ENCODE data around the gene GPR173. TPM values are rescaled to one million over a fixed set of nuclear protein-coding genes. Genes with fewer than 3 reads are reported as not detected.

Gene GPR173, protein sequence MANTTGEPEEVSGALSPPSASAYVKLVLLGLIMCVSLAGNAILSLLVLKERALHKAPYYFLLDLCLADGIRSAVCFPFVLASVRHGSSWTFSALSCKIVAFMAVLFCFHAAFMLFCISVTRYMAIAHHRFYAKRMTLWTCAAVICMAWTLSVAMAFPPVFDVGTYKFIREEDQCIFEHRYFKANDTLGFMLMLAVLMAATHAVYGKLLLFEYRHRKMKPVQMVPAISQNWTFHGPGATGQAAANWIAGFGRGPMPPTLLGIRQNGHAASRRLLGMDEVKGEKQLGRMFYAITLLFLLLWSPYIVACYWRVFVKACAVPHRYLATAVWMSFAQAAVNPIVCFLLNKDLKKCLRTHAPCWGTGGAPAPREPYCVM
- 3.4 and 3.6 TPM in 2 replicates for total RNA-seq (2014; rRNA removed; shearing (Covaris generic))

- Histone ChIP-seq H3K27me3 (ENCODE audit: control insufficient read depth, insufficient read depth, low read length) (no peaks in the 10 kb centered on the region), H3K4me3 (ENCODE audit: insufficient read depth, low read depth, low read length) (peak within 1 kb of the TSS; percentile 55), H3K36me3 (replicated peaks; ENCODE audit: control insufficient read depth, insufficient read depth, low read length) (no peaks in the 10 kb centered on the region)
- DNase-seq, result peak; percentile 78
These were observed at the start of gene GPR173 for GRCh38 chrX:53048169-53049126. GPR173 (plus strand) TSS chrX:53048789; CDS start chrX:53076622, 27,833 bp downstream.

- Histone ChIP-seq H3K4me3 (ENCODE audit: insufficient read depth, low read depth, low read length) (peak overlapping the region; percentile 22; the same call in 1 of the 2 replicates), H3K27me3 (ENCODE audit: control insufficient read depth, insufficient read depth, low read length) (no peaks in the 10 kb centered on the region)
- DNase-seq, result no peak
These were observed 48.0 kb upstream of the GPR173 start for GRCh38 chrX:53000447-53001135.

GRCh38 chrX:53001958-53002357 is 46.6 kb upstream of the GPR173 start:
- no peaks in the 10 kb centered on the region for H3K27me3 ChIP-seq (ENCODE audit: control insufficient read depth, insufficient read depth, low read length)
- H3K36me3 ChIP-seq (replicated peaks; ENCODE audit: control insufficient read depth, insufficient read depth, low read length), result no peaks in the 10 kb centered on the region
- H3K4me3 ChIP-seq (ENCODE audit: insufficient read depth, low read depth, low read length), result no peak overlapping the region
- no peak for DNase-seq

More at GRCh38 chrX:53000447-53001135, 48.0 kb upstream of the GPR173 start:
- no peaks in the 10 kb centered on the region for H3K36me3 ChIP-seq (replicated peaks; ENCODE audit: control insufficient read depth, insufficient read depth, low read length)

- Histone ChIP-seq H3K4me3 (ENCODE audit: insufficient read depth, low read depth, low read length) (no peak overlapping the region), H3K36me3 (replicated peaks; ENCODE audit: control insufficient read depth, insufficient read depth, low read length) (no peaks in the 10 kb centered on the region), H3K27me3 (ENCODE audit: control insufficient read depth, insufficient read depth, low read length) (no peaks in the 10 kb centered on the region)
- no peak for DNase-seq
These were observed 45.5 kb upstream of the GPR173 start for GRCh38 chrX:53003111-53003510.

DNA sequence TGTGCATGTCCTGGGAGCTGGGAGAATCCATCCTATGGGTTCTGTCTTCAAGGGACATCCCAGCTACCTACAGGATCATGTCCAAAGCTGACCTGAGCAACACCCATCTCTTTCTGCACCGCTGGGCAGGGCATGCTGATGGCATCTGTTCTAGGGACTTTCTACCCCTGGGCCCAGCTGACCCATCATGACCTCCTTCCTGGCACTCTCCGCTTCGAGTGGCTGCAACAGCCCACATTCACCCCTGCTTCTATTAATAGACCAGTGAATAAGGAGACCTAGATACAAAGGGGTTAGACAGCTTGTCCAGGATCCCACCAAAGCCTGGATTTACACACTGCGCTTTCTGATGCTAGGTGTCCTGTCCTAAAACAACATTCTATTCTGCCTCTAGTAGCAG is 44.6 kb upstream of the GPR173 start:
- no peaks in the 10 kb centered on the region for H3K36me3 ChIP-seq (replicated peaks; ENCODE audit: control insufficient read depth, insufficient read depth, low read length)
- no peak overlapping the region for H3K4me3 ChIP-seq (ENCODE audit: insufficient read depth, low read depth, low read length)
- no peak for DNase-seq
- H3K27me3 ChIP-seq (ENCODE audit: control insufficient read depth, insufficient read depth, low read length), result no peaks in the 10 kb centered on the region

DNA sequence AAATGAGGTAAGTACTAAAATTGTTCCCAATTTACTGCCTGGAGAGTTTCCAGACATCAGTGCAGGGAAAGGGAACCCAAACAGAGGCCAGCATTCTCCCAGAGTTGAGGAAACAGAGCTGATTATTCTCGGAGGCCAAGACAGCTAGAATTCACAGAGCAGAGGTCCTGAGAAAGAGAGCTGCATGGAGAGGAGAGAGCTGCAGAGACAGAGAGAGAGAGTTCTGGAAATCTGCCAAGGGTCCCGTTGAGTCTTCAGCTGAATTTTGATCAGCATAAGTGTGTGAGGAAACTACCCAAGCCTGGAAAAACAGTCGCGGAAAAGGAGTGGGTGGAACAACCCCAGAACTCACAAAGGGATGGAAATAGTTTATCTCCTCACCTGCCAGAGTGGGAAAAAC is 43.8 kb upstream of the GPR173 start:
- DNase-seq, result no peak
- Histone ChIP-seq H3K36me3 (replicated peaks; ENCODE audit: control insufficient read depth, insufficient read depth, low read length) (no peaks in the 10 kb centered on the region), H3K27me3 (ENCODE audit: control insufficient read depth, insufficient read depth, low read length) (no peaks in the 10 kb centered on the region), H3K4me3 (ENCODE audit: insufficient read depth, low read depth, low read length) (no peak overlapping the region)

- H3K4me3 ChIP-seq (ENCODE audit: insufficient read depth, low read depth, low read length), result no peak overlapping the region
- DNase-seq, result no peak
- no peaks in the 10 kb centered on the region for H3K27me3 ChIP-seq (ENCODE audit: control insufficient read depth, insufficient read depth, low read length)
- H3K36me3 ChIP-seq (replicated peaks; ENCODE audit: control insufficient read depth, insufficient read depth, low read length), result no peaks in the 10 kb centered on the region
These were observed 43.3 kb upstream of the GPR173 start for GRCh38 chrX:53005327-53005726.

GRCh38 chrX:53009032-53009431 is 39.6 kb upstream of the GPR173 start:
- H3K4me3 ChIP-seq (ENCODE audit: insufficient read depth, low read depth, low read length), result no peak overlapping the region
- no peaks in the 10 kb centered on the region for H3K36me3 ChIP-seq (replicated peaks; ENCODE audit: control insufficient read depth, insufficient read depth, low read length)
- H3K27me3 ChIP-seq (ENCODE audit: control insufficient read depth, insufficient read depth, low read length), result no peaks in the 10 kb centered on the region
- no peak for DNase-seq

DNA sequence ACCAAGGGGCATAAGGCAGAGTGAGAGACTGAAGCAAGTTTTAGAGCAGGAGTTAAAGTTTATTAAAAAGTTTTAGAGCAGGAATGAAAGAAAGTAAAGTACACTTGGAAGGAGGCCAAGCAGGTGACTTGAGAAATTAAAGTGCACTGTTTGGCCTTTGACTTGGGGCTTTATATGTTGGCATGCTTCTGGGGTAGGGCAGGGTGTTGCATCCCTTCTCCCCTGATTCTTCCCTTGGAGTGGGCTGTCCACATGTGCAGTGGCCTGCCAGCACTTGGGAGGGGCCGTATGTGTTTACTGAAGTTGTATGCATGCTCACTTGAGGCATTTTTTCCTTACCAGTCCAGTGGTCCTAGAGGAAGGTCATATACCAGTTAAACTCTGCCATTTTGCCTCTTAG is 35.3 kb upstream of the GPR173 start:
- no peak for DNase-seq
- no peaks in the 10 kb centered on the region for H3K27me3 ChIP-seq (ENCODE audit: control insufficient read depth, insufficient read depth, low read length)
- no peaks in the 10 kb centered on the region for H3K36me3 ChIP-seq (replicated peaks; ENCODE audit: control insufficient read depth, insufficient read depth, low read length)
- no peak overlapping the region for H3K4me3 ChIP-seq (ENCODE audit: insufficient read depth, low read depth, low read length)

GRCh38 chrX:53018627-53019026 is 30.0 kb upstream of the GPR173 start:
- Histone ChIP-seq H3K4me3 (ENCODE audit: insufficient read depth, low read depth, low read length) (no peak overlapping the region), H3K36me3 (replicated peaks; ENCODE audit: control insufficient read depth, insufficient read depth, low read length) (no peaks in the 10 kb centered on the region), H3K27me3 (ENCODE audit: control insufficient read depth, insufficient read depth, low read length) (no peaks in the 10 kb centered on the region)
- DNase-seq, result peak; percentile 44

DNA sequence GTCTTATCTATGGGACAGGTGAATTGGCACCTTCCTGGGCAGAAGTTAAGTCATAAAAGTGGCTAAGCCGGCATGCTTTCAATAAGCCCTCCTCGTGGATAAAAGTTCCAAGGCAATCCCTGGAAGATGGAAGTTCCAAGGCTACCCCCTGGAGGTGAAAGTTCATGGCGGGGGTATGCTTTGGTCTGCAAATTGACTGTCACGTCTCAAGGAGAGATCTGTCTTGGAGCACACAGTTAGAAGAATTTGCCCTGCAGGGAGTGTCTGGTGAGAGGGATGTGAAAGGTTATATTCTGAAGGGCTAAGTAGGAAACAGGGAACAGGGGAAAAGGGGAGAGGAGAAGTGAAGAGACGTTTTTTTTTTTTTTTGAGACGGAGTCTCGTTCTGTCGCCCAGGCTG is 26.2 kb upstream of the GPR173 start:
- Histone ChIP-seq H3K27me3 (ENCODE audit: control insufficient read depth, insufficient read depth, low read length) (no peaks in the 10 kb centered on the region), H3K4me3 (ENCODE audit: insufficient read depth, low read depth, low read length) (no peak overlapping the region), H3K36me3 (replicated peaks; ENCODE audit: control insufficient read depth, insufficient read depth, low read length) (no peaks in the 10 kb centered on the region)
- DNase-seq, result no peak

GRCh38 chrX:53028678-53029077 is 19.9 kb upstream of the GPR173 start:
- no peak overlapping the region for H3K4me3 ChIP-seq (ENCODE audit: insufficient read depth, low read depth, low read length)
- DNase-seq, result no peak
- no peaks in the 10 kb centered on the region for H3K27me3 ChIP-seq (ENCODE audit: control insufficient read depth, insufficient read depth, low read length)
- H3K36me3 ChIP-seq (replicated peaks; ENCODE audit: control insufficient read depth, insufficient read depth, low read length), result no peaks in the 10 kb centered on the region

DNA sequence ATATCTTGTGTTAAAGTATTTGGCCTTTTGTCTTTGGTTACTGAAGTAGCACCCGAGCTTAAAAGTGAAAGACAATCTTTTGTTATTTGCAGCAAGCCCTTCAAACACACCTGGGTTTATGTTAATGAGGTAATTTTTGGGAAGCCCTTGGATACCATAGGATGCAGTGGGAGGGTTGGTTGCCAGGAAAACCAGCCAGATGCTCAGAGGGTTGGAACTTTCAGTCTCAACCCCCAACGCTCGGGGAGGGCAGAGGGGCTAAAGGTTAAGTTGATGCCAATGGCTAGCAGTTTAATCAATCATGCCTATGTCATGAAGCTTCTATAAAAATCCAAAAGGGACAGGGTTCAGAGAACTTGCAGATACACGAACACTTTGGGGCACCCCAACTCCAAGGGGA is 17.2 kb upstream of the GPR173 start:
- Histone ChIP-seq H3K27me3 (ENCODE audit: control insufficient read depth, insufficient read depth, low read length) (no peaks in the 10 kb centered on the region), H3K4me3 (ENCODE audit: insufficient read depth, low read depth, low read length) (no peak overlapping the region), H3K36me3 (replicated peaks; ENCODE audit: control insufficient read depth, insufficient read depth, low read length) (no peaks in the 10 kb centered on the region)
- no peak for DNase-seq

DNA sequence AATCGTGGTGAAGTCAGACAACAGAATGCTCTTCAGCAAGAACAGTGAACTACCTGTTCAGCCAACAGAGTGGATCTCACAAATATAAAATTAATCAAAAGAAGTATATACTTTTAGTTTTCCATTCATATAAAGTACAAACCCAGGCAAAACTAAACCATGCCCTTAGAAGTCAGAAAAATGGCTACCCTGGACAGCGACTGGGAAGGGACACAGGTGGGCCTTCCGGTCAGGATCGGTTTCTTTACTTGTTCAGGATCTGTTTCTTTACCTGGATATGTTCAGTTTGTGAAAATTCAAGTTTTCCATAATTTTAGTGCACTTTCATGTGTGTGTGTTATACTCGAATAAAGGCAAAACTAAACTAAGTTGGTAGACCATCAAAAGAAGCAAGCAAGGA is 12.4 kb upstream of the GPR173 start:
- H3K27me3 ChIP-seq (ENCODE audit: control insufficient read depth, insufficient read depth, low read length), result no peaks in the 10 kb centered on the region
- no peak for DNase-seq
- H3K36me3 ChIP-seq (replicated peaks; ENCODE audit: control insufficient read depth, insufficient read depth, low read length), result no peaks in the 10 kb centered on the region
- H3K4me3 ChIP-seq (ENCODE audit: insufficient read depth, low read depth, low read length), result no peak overlapping the region

All from H7 (cell line).